HCT116 (cell line): ENCODE results near the gene ZNG1A.

ENCODE experiments used
- CTCF ChIP-seq, 3 experiments: fragments of 200-600 bp in 1 of 3; sonication (generic) in 1 of 3; IDR thresholded peaks in 2 of 3; conservative IDR thresholded peaks in 1 of 3; 2 replicates each; pipeline ENCODE4 v1.5.1; 2012 to 2017; ENCODE audit warnings: low read depth in 2 of 3, low read length in 2 of 3, antibody characterized with exemption in 1 of 3, borderline replicate concordance in 1 of 3, control low read depth in 1 of 3, mild to moderate bottlenecking in 1 of 3, mixed read lengths in 1 of 3, mixed run types in 1 of 3, moderate library complexity in 1 of 3; ENCODE audit not compliant: insufficient read depth in 1 of 3
- REST ChIP-seq: IDR thresholded peaks from 2 replicates; pipeline ENCODE4 v1.6.1; 2012; ENCODE audit warnings: low read depth

- TF ChIP-seq REST (no peak), CTCF (IDR thresholded peaks at IDR 0.05 in 2 of 3, conservative IDR thresholded peaks at IDR 0.05 in 1 of 3; ENCODE audit: borderline replicate concordance in 1 of 3, insufficient read depth in 1 of 3, low read depth in 2 of 3, low read length in 2 of 3) (no peak)
Observed at GRCh38 chr9:217950-218349, 39.1 kb upstream of the ZNG1A start.
